SK-N-SH (cell line): ENCODE measurements around the gene DOK7. TPM values are rescaled to one million over a fixed set of nuclear protein-coding genes. Genes with fewer than 3 reads are reported as not detected.

ENCODE experiments used
- CTCF ChIA-PET: fragments of 300-600, 350-600 bp; formaldehyde crosslinking; extraction: SDS; loops from one replicate; lab custom pipeline; 2021; lab: Yijun Ruan, JAX
- POLR2A ChIA-PET: fragments of 350-600 bp; sonication (Branson Sonifier 250); formaldehyde crosslinking; extraction: SDS; loops from one replicate; lab custom pipeline; 2020; ENCODE audit warnings: antibody characterized with exemption, inconsistent platforms; lab: Yijun Ruan, JAX
- DNase-seq: peaks from one replicate; pipeline ENCODE4 v3.0.0; 2012
- H2AFZ ChIP-seq: fragments of 200-600 bp; sonication (generic); 2 replicates; pipeline ENCODE4 v1.8.1; 2016; ENCODE audit warnings: antibody characterized with exemption, mild to moderate bottlenecking, low read depth
- H3F3A ChIP-seq: fragments of 200-600 bp; sonication (generic); replicated peaks from 2 replicates; pipeline ENCODE3; 2016; ENCODE audit warnings: antibody characterized with exemption, mild to moderate bottlenecking; ENCODE audit not compliant: insufficient read depth
- H3K27ac ChIP-seq, 2 experiments: fragments of 200-500 bp in 1 of 2; fragments of 200-600 bp in 1 of 2; sonication (Bioruptor generic) in 1 of 2; sonication (generic), shearing (Covaris generic) in 1 of 2; 2 replicates each; pipeline versions ENCODE4 v1.5.1 to v1.6.1; 2014 to 2016; ENCODE audit warnings: low read depth in 2 of 2, inconsistent platforms in 1 of 2, low read length in 1 of 2, mild to moderate bottlenecking in 1 of 2, mixed read lengths in 1 of 2
- H3K27me3 ChIP-seq: fragments of 200-600 bp; sonication (generic), shearing (Covaris generic); 2 replicates; pipeline ENCODE4 v1.6.1; 2016; ENCODE audit warnings: mixed run types; ENCODE audit not compliant: insufficient read depth
- H3K36me3 ChIP-seq, 2 experiments: fragments of 200-500 bp in 1 of 2; fragments of 200-600 bp in 1 of 2; sonication (Bioruptor generic) in 1 of 2; sonication (generic) in 1 of 2; replicated peaks in 1 of 2; 2 replicates each; pipeline versions ENCODE3 to v1.5.1; 2014 to 2016; ENCODE audit warnings: low read length in 1 of 2, mild to moderate bottlenecking in 1 of 2; ENCODE audit not compliant: insufficient read depth in 2 of 2, control insufficient read depth in 1 of 2
- H3K4me1 ChIP-seq, 2 experiments: fragments of 200-500 bp in 1 of 2; fragments of 200-600 bp in 1 of 2; sonication (Bioruptor generic) in 1 of 2; sonication (generic), shearing (Covaris generic) in 1 of 2; 2 replicates each; pipeline versions ENCODE4 v1.5.1 to v1.6.1; 2014 to 2016; ENCODE audit warnings: low read depth in 1 of 2, low read length in 1 of 2, mixed run types in 1 of 2; ENCODE audit not compliant: insufficient read depth in 2 of 2, control insufficient read depth in 1 of 2
- H3K4me2 ChIP-seq: fragments of 200-600 bp; sonication (generic), shearing (Covaris generic); 2 replicates; pipeline ENCODE4 v1.6.1; 2017; ENCODE audit warnings: mixed run types
- H3K4me3 ChIP-seq, 2 experiments: fragments of 200-500 bp in 1 of 2; fragments of 200-600 bp in 1 of 2; sonication (Bioruptor generic) in 1 of 2; sonication (generic), shearing (Covaris generic) in 1 of 2; 2 replicates each; pipeline versions ENCODE4 v1.5.1 to v1.8.1; 2014 to 2016; ENCODE audit warnings: low read depth in 2 of 2, inconsistent platforms in 1 of 2, low read length in 1 of 2, mild to moderate bottlenecking in 1 of 2, mixed read lengths in 1 of 2, moderate library complexity in 1 of 2
- H3K79me2 ChIP-seq: fragments of 200-600 bp; sonication (generic); 2 replicates; pipeline ENCODE4 v1.8.1; 2017; ENCODE audit warnings: mild to moderate bottlenecking; ENCODE audit not compliant: insufficient read depth
- H3K9ac ChIP-seq: fragments of 200-600 bp; sonication (generic); 2 replicates; pipeline ENCODE4 v1.6.1; 2017; ENCODE audit warnings: mixed run types
- H3K9me2 ChIP-seq: fragments of 200-600 bp; sonication (generic); 2 replicates; pipeline ENCODE4 v1.6.1; 2017; ENCODE audit warnings: mixed run types
- H3K9me3 ChIP-seq: fragments of 200-600 bp; sonication (generic); 2 replicates; pipeline ENCODE4 v1.6.1; 2017; ENCODE audit warnings: mixed run types, mild to moderate bottlenecking, moderate library complexity
- H4K20me1 ChIP-seq: fragments of 200-600 bp; sonication (generic); 2 replicates; pipeline ENCODE4 v1.6.1; 2017; ENCODE audit warnings: mild to moderate bottlenecking, mixed run types; ENCODE audit not compliant: insufficient read depth
- ELF1 ChIP-seq: IDR thresholded peaks from 2 replicates; pipeline ENCODE4 v1.4.0; 2012
- FOSL2 ChIP-seq: IDR thresholded peaks from 2 replicates; pipeline ENCODE4 v1.4.0; 2012; ENCODE audit warnings: low read depth, mild to moderate bottlenecking, moderate library complexity, borderline replicate concordance
- FOXM1 ChIP-seq: IDR thresholded peaks from 2 replicates; pipeline ENCODE4 v1.4.0; 2012; ENCODE audit warnings: low read depth, mild to moderate bottlenecking
- IRF3 ChIP-seq: fragments of 150-350 bp; IDR thresholded peaks from 2 replicates; pipeline ENCODE4 v1.6.1; 2016; ENCODE audit warnings: mild to moderate bottlenecking, low read depth, low read length
- NRF1 ChIP-seq: IDR thresholded peaks from 2 replicates; pipeline ENCODE4 v1.6.1; 2012; ENCODE audit warnings: low read depth, mild to moderate bottlenecking, low read length
- POLR2AphosphoS5 ChIP-seq: IDR thresholded peaks from 2 replicates; pipeline ENCODE4 v1.6.1; 2012; ENCODE audit warnings: low read depth, low read length
- REST ChIP-seq: IDR thresholded peaks from 2 replicates; pipeline ENCODE4 v1.6.1; 2012; ENCODE audit warnings: mild to moderate bottlenecking, low read depth, low read length, moderate library complexity
- RFX5 ChIP-seq: IDR thresholded peaks from 2 replicates; pipeline ENCODE4 v1.6.1; 2012; ENCODE audit warnings: mild to moderate bottlenecking, improper control_type of control experiment, low read length
- SIN3A ChIP-seq: IDR thresholded peaks from 2 replicates; pipeline ENCODE4 v1.6.1; 2012; ENCODE audit warnings: low read depth, mild to moderate bottlenecking, low read length, moderate library complexity, borderline replicate concordance
- SMC3 ChIP-seq: IDR thresholded peaks from 2 replicates; pipeline ENCODE4 v1.6.1; 2012; ENCODE audit warnings: low read depth, low read length, improper control_type of control experiment
- TAF1 ChIP-seq: IDR thresholded peaks from 2 replicates; pipeline ENCODE4 v1.6.1; 2012; ENCODE audit warnings: low read depth, mild to moderate bottlenecking, low read length, moderate library complexity, borderline replicate concordance
- TCF12 ChIP-seq: IDR thresholded peaks from 2 replicates; pipeline ENCODE4 v1.4.0; 2012
- TEAD4 ChIP-seq: IDR thresholded peaks from 2 replicates; pipeline ENCODE4 v1.4.0; 2012; ENCODE audit warnings: mild to moderate bottlenecking, borderline replicate concordance; ENCODE audit not compliant: insufficient read depth
- ZBTB33 ChIP-seq: IDR thresholded peaks from 2 replicates; pipeline ENCODE4 v1.4.0; 2012; ENCODE audit warnings: low read depth, borderline replicate concordance
- WGBS: methylation state at CpG from one replicate; pipeline ENCODE4 v1.1.6; 2017; ENCODE audit warnings: low lambda C conversion rate; 5-methylcytosine and 5-hydroxymethylcytosine counted together
- polyA plus RNA-seq, 3 experiments: library from polyadenylated mRNA; depleted of rRNA; stranded (reverse); fragments of >200 nt; gene quantifications; 2 replicates each; pipeline ENCODE4 v1.2.3, GENCODE V29; 2012

Gene DOK7
- polyA plus RNA-seq, 1 of the 3 experiments (the other 2 are of a cell fraction) = not detected

- CTCF ChIA-PET = interaction anchor here (3.5 kb wide), 1 partner anchor 10 kb away, joined by 17 read pairs; no protein-coding TSS in a partner anchor
- 97% methylated on average over 19 of the region's 32 CpGs for WGBS
- TF ChIP-seq FOSL2 (no peak), RFX5 (no peak), POLR2AphosphoS5 (no peak), IRF3 (no peak), TEAD4 (no peak), FOXM1 (no peak), SIN3A (no peak), ELF1 (no peak), NRF1 (no peak), ZBTB33 (no peak), SMC3 (no peak), TCF12 (no peak), REST (no peak), TAF1 (no peak)
These were observed 29.8 kb upstream of the DOK7 start for GRCh38 chr4:3433138-3433869.

More at GRCh38 chr4:3433138-3433869, 29.8 kb upstream of the DOK7 start:
- Histone ChIP-seq H3K9ac (no peak overlapping the region), H3K36me3 (peaks cover 0 to 22% of the 10 kb centered on the region in 2 experiments), H3K4me3 (no peak overlapping the region), H4K20me1 (no peaks in the 10 kb centered on the region), H2AFZ (no peak overlapping the region), H3K4me2 (no peak overlapping the region), H3K79me2 (no peaks in the 10 kb centered on the region), H3K27ac (no peak overlapping the region), H3K9me3 (no peaks in the 10 kb centered on the region), H3K27me3 (no peaks in the 10 kb centered on the region), H3K9me2 (no peaks in the 10 kb centered on the region), H3K4me1 (peaks cover 4 to 13% of the 10 kb centered on the region in 2 experiments; a peak in 3 of 4 replicates), H3F3A (no peaks in the 10 kb centered on the region)
- DNase-seq = no peak
- POLR2A ChIA-PET = no interaction called here
